Right lung (tissue), 5 donors: ENCODE results near the gene ADSL. TPM values are rescaled to one million over a fixed set of nuclear protein-coding genes. Genes with fewer than 3 reads are reported as not detected.

Source experiments
- DNase-seq, 2 donors: peaks; one replicate each; pipeline ENCODE4 v3.0.0-alpha.2; 2013
- polyA plus RNA-seq, 5 donors: library from polyadenylated mRNA; unstranded; fragments of 120-200 nt; gene quantifications; one replicate each; pipeline versions ENCODE4 v1.2.1 to v1.2.3, GENCODE V29; 2013; ENCODE audit warnings: inconsistent platforms in 1 of 5, low replicate concordance in 1 of 5; ENCODE audit not compliant: insufficient read length in 5 of 5, insufficient read depth in 1 of 5

Gene ADSL
- polyA plus RNA-seq, 5 donors, result 94.3 to 114 (median 99.8) TPM

DNA sequence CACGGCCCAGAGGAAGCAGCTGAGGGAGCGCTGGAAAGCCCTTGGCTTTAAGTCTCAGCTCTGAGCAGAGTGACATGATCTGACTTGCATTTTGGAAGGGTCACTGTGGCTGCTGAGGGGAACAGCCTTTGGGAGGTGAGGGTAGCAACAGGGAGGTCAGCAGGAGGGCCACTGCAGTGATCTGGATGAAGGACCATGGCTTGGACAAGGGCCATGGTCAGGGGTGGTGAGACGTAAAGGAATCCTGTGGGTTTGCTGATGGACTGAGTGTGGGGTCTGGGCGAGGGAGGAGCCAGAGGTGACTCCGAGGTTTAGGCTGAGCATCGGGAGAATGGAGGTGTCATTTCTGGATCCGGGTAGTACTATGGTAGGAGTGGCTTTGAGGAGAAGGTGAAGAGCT is 57.4 kb downstream of the ADSL start:
- DNase-seq, result no peak

- DNase-seq, result no peak
Measured at GRCh38 chr22:40404251-40405177, 58.2 kb downstream of the ADSL start.

- DNase-seq, result no peak
Measured at GRCh38 chr22:40405178-40406062, 59.1 kb downstream of the ADSL start.

DNA sequence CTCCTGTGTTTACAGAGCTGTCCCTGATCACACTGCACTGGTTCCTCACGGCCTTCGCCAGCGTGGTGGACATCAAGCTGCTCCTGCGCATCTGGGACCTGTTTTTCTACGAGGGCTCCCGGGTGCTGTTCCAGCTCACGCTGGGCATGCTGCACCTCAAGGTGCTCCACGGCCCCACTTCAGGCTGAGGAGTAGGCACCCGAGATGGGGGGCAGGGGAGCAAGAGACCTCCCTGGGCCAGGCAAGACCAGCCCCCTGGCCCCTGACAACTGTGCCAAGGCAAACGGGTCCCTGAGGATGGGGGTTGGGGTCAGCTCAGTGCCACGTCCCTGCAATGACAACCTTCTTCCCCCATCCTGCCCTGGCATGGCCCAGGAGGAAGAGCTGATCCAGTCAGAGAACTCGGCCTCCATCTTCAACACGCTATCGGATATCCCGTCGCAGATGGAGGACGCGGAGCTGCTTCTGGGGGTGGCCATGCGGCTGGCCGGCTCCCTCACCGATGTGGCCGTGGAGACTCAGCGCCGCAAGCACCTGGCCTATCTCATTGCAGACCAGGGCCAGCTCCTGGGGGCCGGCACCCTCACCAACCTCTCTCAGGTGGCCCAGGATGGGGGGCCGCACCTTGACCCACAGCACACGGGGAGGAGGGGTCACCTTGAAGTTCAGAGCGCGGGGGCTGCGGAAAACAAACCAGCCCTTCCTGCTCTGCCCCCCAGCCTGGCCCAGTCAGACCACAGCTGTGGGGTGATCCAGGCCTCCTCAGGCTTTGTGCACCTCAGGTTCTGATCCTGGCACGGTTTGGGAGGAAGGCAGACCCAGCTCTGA is 60.0 kb downstream of the ADSL start:
- DNase-seq, result no peak

GRCh38 chr22:40407021-40407761 is 60.9 kb downstream of the ADSL start:
- no peak for DNase-seq

DNA sequence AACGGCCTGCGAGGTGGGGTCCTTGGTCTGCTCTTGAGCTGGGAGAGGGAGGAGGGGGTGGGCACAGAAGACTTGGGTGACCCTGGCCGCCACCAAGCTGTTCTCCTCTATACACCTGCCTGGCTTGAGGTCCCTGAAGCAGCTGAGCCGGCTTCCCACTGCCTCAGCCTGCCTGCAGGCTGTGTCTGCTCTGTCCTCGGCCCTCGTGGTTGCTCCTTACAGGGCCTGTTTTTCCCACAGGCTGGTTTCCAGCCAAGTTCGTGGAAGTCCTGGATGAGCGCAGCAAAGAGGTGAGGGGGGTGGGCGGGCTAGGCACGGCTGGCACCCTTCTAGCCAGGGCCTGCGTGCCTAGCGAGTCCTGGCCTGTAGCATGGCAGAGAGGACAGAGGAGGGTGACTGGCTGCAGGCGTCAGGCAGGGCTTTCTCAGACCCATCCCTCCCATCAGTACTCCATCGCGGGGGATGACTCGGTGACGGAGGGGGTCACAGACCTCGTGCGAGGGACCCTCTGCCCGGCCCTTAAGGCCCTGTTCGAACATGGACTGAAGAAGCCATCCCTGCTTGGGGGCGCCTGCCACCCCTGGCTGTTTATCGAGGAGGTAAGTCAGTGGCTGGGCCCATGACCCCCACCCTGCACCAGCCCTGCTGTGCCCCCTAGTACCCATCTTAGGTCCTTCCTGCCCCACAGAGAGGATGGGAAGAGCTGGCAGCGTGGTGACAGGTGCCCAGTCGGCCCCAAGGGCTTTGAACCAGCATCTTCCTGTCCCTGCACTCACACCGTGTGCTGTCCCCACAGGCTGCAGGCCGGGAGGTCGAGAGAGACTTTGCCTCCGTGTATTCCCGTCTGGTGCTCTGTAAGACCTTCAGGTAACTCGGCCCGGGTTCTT is 61.8 kb downstream of the ADSL start:
- no peak for DNase-seq

DNA sequence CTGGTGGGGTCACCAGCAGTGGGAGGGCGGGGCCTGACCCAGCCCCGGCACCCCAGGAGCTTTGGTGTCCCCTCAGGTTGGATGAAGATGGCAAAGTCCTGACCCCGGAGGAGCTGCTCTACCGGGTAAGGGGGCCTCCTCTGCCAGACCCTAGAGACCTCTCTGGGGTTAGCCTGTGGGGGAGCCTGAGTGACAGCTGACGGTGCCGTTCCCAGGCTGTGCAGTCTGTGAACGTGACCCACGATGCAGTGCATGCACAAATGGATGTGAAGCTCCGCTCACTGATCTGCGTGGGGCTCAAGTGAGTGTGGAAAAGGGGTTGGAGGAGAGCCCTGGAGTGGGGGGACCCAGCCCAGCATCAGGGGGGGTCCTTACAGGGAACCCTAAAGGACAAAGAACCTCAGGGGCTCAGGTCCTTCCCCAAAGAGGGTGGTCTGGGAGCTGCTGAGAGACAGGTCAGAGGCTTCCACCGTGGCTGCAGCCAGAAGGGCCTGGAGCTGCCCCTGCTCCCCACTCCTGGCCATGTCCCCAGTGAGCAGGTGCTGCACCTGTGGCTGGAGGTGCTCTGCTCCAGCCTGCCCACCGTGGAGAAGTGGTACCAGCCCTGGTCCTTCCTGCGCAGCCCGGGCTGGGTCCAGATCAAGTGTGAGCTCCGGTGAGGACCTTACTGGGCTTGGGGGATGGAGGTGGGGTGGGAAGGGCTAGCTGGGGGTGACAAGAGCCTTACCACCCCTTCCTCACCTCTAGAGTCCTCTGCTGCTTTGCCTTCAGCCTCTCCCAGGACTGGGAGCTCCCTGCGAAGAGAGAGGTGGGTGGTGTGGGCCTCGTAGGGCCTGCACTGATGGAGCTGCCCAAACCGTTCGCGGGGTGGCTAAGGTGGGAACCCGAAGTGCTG is 62.7 kb downstream of the ADSL start:
- no peak for DNase-seq

GRCh38 chr22:40409613-40410113 is 63.4 kb downstream of the ADSL start:
- DNase-seq, result no peak

- no peak for DNase-seq
Measured at GRCh38 chr22:40410272-40410671, 64.0 kb downstream of the ADSL start.

DNA sequence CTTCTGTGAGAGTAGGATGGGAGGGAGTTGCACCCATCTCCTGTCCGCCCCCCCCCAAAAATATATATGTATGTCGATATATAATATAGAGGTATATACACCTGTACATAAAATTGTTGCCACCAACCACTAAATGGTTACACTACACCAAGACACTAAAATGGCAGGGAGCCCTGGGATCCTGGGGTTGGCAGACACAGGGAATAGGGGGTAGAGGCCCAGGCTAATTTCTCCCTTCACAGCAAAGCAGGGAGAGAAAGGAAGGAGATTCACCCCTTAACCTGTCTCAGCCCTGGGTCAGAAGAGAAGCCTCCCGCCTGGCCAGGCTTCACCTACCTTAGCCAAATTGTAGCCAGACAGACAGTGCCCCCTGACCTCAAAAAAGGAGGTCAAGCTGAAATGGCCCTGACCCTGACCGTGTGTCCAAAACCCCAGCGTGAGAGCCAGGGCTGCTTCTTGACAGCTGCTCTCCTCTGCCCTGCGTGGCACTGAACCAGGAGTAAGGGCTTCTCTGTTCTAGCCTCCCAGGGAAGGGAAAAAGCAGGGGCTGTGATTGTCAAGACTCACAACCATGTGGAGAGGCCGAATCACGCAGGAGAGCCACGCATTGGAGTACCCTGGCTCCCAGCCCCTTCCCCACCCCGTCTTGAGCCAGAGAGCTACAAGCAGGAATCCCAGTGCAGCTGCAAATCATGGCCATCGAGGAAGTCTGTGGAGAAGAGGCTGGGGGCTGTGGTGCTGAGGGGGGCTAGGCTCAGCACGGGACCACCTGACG is 64.6 kb downstream of the ADSL start:
- no peak for DNase-seq

DNA sequence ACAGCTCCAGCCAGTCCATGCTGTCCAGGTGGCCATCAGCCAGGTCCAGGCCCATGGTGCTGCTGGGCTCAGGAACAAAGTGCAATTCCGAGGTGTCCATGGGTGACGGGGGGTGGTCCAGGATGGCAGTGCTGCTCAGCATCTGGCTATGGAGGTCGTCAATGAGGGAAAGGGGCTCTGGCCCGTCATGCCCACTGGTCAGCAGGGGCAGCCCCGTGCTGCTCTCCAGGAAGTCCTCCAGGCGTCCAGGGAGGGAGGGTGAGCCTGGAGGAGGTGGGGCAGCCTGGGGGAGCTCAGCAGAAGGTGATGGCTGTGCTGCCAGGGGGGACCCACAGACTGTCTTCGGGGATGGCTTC is 65.2 kb downstream of the ADSL start:
- DNase-seq, result no peak

DNA sequence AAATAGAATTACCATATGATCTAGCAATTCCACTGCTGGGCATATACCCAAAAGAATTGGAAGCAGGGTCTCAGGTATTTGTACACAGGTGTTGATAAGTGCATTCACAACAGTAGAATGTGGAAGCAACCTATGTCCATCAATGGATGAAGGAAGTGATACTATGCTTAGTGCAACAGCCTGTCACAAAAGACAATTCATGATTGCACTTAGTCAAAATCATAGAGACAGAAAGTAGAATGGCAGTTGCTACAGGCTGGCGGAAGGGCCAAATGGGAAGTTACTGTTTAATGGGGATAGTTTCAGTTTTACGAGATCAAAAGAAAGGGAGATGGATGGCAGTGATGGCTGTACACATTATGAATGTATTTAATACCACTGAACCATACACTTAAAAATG is 66.1 kb downstream of the ADSL start:
- DNase-seq, result no peak

DNA sequence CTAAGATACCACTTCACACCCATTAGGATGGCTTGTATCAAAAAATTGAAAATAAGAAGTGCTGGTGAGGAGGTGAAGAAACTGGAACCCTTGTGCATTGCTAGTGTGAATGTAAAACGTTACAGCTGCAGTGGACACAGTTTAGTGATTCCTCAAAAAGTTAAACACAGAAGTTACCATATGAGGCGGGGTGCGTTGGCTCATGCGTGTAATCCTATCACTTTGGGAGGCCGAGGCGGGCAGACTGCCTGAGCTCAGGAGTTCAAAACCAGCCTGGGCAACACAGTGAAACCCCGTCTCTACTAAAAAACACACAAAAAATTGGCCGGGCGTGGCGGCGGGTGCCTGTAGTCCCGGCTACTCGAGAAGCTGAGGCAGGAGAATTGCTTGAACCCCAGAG is 67.6 kb downstream of the ADSL start:
- no peak for DNase-seq

DNA sequence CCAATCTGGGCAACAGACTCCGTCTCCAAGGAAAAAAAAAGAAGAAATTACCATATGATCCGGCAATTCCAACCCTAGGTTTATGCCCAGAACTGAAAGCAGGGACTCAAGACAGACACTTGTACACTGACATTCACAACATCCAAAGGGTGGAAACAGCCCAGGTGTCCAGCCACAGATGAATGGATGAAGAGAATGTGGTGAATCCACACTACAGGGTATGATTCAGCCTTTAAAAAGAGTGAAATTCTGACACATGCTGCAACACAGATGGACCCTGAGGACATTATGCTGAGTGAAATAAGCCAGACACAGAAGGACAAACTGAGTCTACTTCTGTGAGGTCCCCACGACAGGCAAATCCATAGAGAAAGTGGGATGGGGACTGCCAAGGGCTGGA is 68.0 kb downstream of the ADSL start:
- no peak for DNase-seq

DNA sequence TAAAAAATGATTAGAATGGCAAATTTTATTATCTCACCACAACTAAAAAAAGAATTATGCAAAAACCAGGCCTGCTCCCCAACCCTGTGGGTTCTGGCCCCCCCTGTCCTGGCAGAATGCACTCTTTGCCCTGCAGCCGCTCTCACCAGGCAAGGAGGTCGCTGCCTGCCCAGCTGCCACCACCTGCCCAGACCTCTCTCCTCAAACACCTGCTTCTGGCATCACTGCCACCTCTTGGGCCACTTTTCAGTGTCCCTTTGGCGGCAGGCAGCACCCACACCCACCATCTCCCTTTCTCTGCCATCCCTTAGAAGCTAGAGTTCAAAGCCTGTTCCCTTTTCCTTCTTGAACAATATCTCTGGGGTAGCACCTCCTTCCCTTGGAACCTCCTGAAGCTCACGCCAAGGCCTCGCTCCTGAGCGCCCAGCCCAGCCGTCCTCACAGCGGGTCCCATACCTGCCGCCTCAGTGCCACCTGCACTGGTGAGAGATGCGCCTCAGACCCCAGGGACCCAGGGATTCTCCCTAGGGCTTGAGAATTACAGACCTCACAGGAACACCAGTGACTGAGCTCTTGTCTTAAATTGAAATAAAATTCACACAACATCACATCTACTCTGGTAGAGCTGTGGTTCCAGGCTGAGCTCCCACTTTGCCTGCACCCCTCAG is 68.7 kb downstream of the ADSL start:
- DNase-seq, result no peak

DNA sequence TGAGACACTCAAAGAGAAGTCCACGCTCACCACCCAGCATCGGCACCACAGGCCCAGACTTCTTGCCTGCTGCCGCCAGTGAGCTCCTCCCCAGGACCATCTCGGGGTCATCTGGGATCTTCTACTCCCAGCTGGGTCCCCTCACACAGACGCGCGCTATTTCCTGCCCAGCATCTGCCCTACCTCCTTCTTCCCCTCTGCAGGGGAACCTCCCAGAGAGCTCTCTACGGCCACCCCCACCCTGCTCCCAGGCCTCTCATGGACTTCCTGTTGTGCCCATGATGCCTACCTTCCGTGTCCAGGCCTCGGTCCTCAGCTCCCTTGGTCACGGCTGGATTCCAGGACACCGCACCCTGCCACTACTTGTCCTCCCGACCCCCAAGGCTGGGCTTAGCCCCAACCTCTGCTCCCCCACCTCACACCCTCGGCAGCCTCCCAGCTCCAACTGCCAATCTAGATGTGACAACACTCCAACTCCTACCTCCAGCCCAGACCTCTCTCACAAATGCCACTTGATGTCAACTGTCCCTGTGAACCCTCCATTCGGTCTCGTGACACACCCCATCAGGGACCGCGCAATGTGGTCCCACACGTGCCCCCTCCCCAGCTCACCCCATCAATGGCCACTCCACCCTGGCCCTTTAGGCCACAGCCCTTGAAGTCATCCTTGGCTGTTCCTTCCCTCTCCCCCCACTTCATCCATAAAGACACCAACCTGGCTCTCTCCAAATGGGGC is 69.4 kb downstream of the ADSL start:
- DNase-seq, result no peak

GRCh38 chr22:40416267-40416570 is 69.9 kb downstream of the ADSL start:
- DNase-seq, result no peak
